ENCODE results near the gene BCDIN3D. TPM values are rescaled to one million over a fixed set of nuclear protein-coding genes. Genes with fewer than 3 reads are reported as not detected.

BCDIN3D gene
- total and polyA plus RNA-seq, 2 of the 8 experiments (the other 6 are each of a cell fraction or from before 2014, with no cell fraction given), result 1.6 to 2.4 TPM

GRCh38 chr12:49805409-49805808 is 37.5 kb downstream of the BCDIN3D start (continued):
- TF ChIP-seq RAD21 (IDR thresholded peaks at IDR 0.05 in 1 of 2, conservative IDR thresholded peaks at IDR 0.05 in 1 of 2; ENCODE audit: low read depth in 2 of 2, low read length in 2 of 2) (no peak), E2F6 (IDR thresholded peaks at IDR 0.05) (no peak), ZNF274 (IDR thresholded peaks at IDR 0.05; ENCODE audit: borderline replicate concordance, extremely low read depth, low read length) (no peak), EGR1 (IDR thresholded peaks at IDR 0.05; ENCODE audit: borderline replicate concordance, low read depth, low read length) (no peak), TCF12 (IDR thresholded peaks at IDR 0.05; ENCODE audit: low read depth, low read length) (no peak)

Data from H1 (cell line).